Gastrocnemius medialis (tissue), 4 donors: ENCODE measurements around the gene FKBP1A.

ENCODE experiments used
- POLR2A ChIP-seq, 2 donors: fragments of 450-650 bp; IDR thresholded peaks; one replicate each; pipeline ENCODE4 v1.6.1; 2017; ENCODE audit warnings: antibody characterized with exemption in 2 of 2, mild to moderate bottlenecking in 2 of 2, moderate library complexity in 2 of 2
- TF ChIP-seq, protein P1 (sequence below), 5 experiments: fragments of 450-650 bp in 3 of 5; fragments of 200-600 bp in 2 of 5; sonication (generic) in 2 of 5; IDR thresholded peaks in 4 of 5; conservative IDR thresholded peaks in 1 of 5; 1 replicate in 4 of 5; 2 replicates in 1 of 5; pipeline ENCODE4 v1.5.1; 2016 to 2019; ENCODE audit warnings: antibody characterized with exemption in 5 of 5, mild to moderate bottlenecking in 3 of 5, moderate library complexity in 3 of 5

DNA sequence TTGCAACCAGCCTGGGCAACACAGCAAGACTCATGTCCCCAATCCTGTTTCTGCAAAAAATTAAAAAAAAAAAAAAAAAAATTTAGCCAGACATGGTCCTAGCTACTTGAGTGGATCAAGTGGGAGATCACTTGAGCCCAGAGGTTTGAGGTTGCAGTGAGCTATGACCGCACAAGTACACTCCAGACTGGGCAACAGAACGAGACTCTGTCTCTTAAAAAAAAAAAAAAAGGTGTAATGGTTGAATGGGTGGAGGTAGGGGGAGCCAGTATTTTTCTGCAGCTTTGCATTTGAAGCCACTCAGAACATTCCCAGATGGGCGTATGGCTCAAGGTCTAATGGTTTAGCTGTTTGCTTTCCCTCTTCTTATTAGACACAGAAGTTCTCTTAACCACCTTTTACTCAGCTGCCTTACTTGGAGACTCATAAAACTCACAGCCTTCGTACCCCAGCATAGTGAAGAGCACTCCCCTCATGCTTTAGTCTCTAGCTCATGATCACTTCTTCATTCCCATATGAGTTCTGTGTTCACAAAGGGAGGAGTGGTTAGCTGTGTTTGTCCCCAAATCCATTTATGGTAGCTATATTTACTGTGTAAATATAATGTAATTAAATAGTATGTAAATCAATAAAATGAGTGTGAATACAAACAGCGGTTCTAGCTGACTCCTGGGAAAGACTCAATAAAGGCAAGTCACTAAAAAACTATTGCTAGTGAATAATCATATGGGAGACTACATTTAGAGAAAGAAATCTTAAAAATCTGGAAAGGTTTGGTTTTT lies 9.0 kb downstream of the FKBP1A start:
- no peak for TF ChIP-seq POLR2A (IDR thresholded peaks at IDR 0.05)
- TF ChIP-seq, protein P1, sequence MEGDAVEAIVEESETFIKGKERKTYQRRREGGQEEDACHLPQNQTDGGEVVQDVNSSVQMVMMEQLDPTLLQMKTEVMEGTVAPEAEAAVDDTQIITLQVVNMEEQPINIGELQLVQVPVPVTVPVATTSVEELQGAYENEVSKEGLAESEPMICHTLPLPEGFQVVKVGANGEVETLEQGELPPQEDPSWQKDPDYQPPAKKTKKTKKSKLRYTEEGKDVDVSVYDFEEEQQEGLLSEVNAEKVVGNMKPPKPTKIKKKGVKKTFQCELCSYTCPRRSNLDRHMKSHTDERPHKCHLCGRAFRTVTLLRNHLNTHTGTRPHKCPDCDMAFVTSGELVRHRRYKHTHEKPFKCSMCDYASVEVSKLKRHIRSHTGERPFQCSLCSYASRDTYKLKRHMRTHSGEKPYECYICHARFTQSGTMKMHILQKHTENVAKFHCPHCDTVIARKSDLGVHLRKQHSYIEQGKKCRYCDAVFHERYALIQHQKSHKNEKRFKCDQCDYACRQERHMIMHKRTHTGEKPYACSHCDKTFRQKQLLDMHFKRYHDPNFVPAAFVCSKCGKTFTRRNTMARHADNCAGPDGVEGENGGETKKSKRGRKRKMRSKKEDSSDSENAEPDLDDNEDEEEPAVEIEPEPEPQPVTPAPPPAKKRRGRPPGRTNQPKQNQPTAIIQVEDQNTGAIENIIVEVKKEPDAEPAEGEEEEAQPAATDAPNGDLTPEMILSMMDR (IDR thresholded peaks at IDR 0.05 in 4 of 5, conservative IDR thresholded peaks at IDR 0.05 in 1 of 5) = no peak
